HG02884 (cell line): ENCODE measurements around the gene LSP1.
"Not testable (repeated sequence)": the region's sequence is repeated elsewhere in the genome, so short reads cannot be mapped to it uniquely, and the experiment has no call there.

Experiments used
- ATAC-seq: cut with Tn5 transposase; IDR thresholded peaks from one replicate; pipeline ENCODE4 v1.9.1; 2021; ENCODE audit warnings: mild to moderate bottlenecking, moderate library complexity; ENCODE audit not compliant: unreplicated experiment

LSP1 gene

GRCh38 chr11:1875093-1875850, 22.4 kb downstream of the LSP1 start:
- ATAC-seq, result no peak

GRCh38 chr11:1875851-1876301, 23.0 kb downstream of the LSP1 start:
- ATAC-seq, result not testable (repeated sequence)

GRCh38 chr11:1876361-1877063, 23.6 kb downstream of the LSP1 start:
- ATAC-seq, result no peak

GRCh38 chr11:1877211-1878136, 24.6 kb downstream of the LSP1 start:
- ATAC-seq, result no peak

GRCh38 chr11:1878137-1879031, 25.5 kb downstream of the LSP1 start:
- no peak for ATAC-seq

- ATAC-seq, result no peak
Measured at GRCh38 chr11:1879342-1879940, 26.6 kb downstream of the LSP1 start.

- ATAC-seq, result no peak
Measured at GRCh38 chr11:1879941-1880720, 27.2 kb downstream of the LSP1 start.

- ATAC-seq, result no peak
Measured at GRCh38 chr11:1880746-1881441, 28.0 kb downstream of the LSP1 start.

GRCh38 chr11:1881442-1882264, 28.8 kb downstream of the LSP1 start:
- no peak for ATAC-seq

GRCh38 chr11:1882265-1883238, 29.7 kb downstream of the LSP1 start:
- no peak for ATAC-seq

GRCh38 chr11:1883346-1884302, 30.7 kb downstream of the LSP1 start:
- ATAC-seq, result no peak

GRCh38 chr11:1884303-1884700, 31.4 kb downstream of the LSP1 start:
- ATAC-seq, result no peak

- ATAC-seq, result not testable (repeated sequence)
Measured at GRCh38 chr11:1886551-1886950, 33.7 kb downstream of the LSP1 start.

- no peak for ATAC-seq
Measured at GRCh38 chr11:1887451-1888346, 34.8 kb downstream of the LSP1 start.
